Lung (tissue), 12 donors: Measurements from ENCODE around the gene MUS81. TPM values are rescaled to one million over a fixed set of nuclear protein-coding genes. Genes with fewer than 3 reads are reported as not detected.

ENCODE experiments used
- ATAC-seq: fragments of 200-7000 bp; cut with Tn5 transposase; one replicate; pipeline ENCODE4 v1.9.1; 2020; ENCODE audit warnings: moderate number of reproducible peaks; ENCODE audit not compliant: insufficient read depth, low FRiP score
- DNase-seq, 3 donors: peaks; one replicate each; pipeline ENCODE4 v3.0.0-alpha.2; 2013 to 2017
- H3K27ac ChIP-seq, 2 donors: one replicate each; pipeline ENCODE4 v1.5.1; 2013; ENCODE audit warnings: mild to moderate bottlenecking in 2 of 2, moderate library complexity in 2 of 2, control low read depth in 1 of 2, inconsistent platforms in 1 of 2, low read depth in 1 of 2, low read length in 1 of 2
- H3K27me3 ChIP-seq, 3 donors: one replicate each; pipeline ENCODE4 v1.5.1; 2013; ENCODE audit warnings: low read length in 2 of 3; ENCODE audit not compliant: control insufficient read depth in 3 of 3, insufficient read depth in 3 of 3
- H3K36me3 ChIP-seq, 4 donors: one replicate each; pipeline ENCODE4 v1.5.1; 2013; ENCODE audit warnings: low read length in 4 of 4, mild to moderate bottlenecking in 1 of 4, moderate library complexity in 1 of 4; ENCODE audit not compliant: control insufficient read depth in 4 of 4, insufficient read depth in 4 of 4
- H3K4me1 ChIP-seq, 5 donors: one replicate each; pipeline ENCODE4 v1.5.1; 2013; ENCODE audit warnings: low read length in 5 of 5, mild to moderate bottlenecking in 2 of 5, moderate library complexity in 1 of 5; ENCODE audit not compliant: control insufficient read depth in 5 of 5, insufficient read depth in 5 of 5
- H3K4me3 ChIP-seq: one replicate; pipeline ENCODE4 v1.5.1; 2013; ENCODE audit warnings: mild to moderate bottlenecking, control low read depth, moderate library complexity
- H3K9ac ChIP-seq, 2 donors: one replicate each; pipeline ENCODE4 v1.5.1; 2013; ENCODE audit warnings: low read length in 2 of 2, control low read depth in 1 of 2; ENCODE audit not compliant: insufficient read depth in 1 of 2
- H3K9me3 ChIP-seq, 4 donors: one replicate each; pipeline ENCODE4 v1.5.1; 2013; ENCODE audit warnings: low read length in 3 of 4, mild to moderate bottlenecking in 1 of 4, moderate library complexity in 1 of 4; ENCODE audit not compliant: control insufficient read depth in 4 of 4, insufficient read depth in 3 of 4
- WGBS, 2 donors: extraction: QIAGEN DNeasy Blood & Tissue Kit; methylation state at CpG; one replicate each; pipeline ENCODE4 v1.1.7; 2013; 5-methylcytosine and 5-hydroxymethylcytosine counted together
- polyA plus RNA-seq, 2 donors: library from polyadenylated mRNA; stranded (reverse); fragments of 200-250 nt; gene quantifications; one replicate each; pipeline ENCODE4 v1.2.1, GENCODE V29; 2013
- total RNA-seq, 2 donors: library from RNA; depleted of rRNA in 1 of 2; stranded (reverse); fragments of >200 nt in 1 of 2; gene quantifications; one replicate each; pipeline ENCODE4 v1.2.1, GENCODE V29; 2014 to 2021
- TF ChIP-seq, protein P1 (sequence below): IDR thresholded peaks from 2 replicates; pipeline ENCODE4 v1.5.1; 2012; ENCODE audit warnings: mild to moderate bottlenecking; ENCODE audit errors: control extremely low read depth, extremely low read depth
- donor health status: control.
- donor health status: control.
- donor health status: Bipolar disorder and iron deficiency.
- donor health status: healthy.
- donor health status: DM: yes; HTN: yes; CAD: no.

MUS81 gene
- total and polyA plus RNA-seq, 4 donors, result 35.0 to 62.2 (median 53.8) TPM

DNA sequence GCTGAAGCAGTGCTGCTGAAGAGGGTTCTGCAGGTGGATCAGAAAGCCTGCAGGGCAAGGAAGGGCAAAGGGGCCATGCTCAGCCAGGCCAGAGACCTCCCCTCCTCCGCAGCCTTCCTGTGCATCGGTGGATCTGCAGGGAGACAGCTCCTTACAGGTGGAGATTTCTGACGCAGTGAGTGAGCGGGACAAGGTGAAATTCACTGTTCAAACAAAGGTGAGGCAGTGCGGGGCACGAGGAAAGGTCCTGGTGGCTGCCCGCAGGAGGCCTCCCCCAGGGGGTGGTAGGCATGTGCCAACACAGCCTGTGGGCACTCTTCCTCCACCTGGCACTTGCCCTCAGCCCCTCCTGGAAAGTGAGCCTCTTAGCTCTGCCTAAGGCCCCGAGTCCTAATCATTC, 10.9 kb upstream of the MUS81 start:
- no peak overlapping the region for H3K27ac ChIP-seq
- H3K4me1 ChIP-seq, result no peaks in the 10 kb centered on the region
- TF ChIP-seq, protein P1, sequence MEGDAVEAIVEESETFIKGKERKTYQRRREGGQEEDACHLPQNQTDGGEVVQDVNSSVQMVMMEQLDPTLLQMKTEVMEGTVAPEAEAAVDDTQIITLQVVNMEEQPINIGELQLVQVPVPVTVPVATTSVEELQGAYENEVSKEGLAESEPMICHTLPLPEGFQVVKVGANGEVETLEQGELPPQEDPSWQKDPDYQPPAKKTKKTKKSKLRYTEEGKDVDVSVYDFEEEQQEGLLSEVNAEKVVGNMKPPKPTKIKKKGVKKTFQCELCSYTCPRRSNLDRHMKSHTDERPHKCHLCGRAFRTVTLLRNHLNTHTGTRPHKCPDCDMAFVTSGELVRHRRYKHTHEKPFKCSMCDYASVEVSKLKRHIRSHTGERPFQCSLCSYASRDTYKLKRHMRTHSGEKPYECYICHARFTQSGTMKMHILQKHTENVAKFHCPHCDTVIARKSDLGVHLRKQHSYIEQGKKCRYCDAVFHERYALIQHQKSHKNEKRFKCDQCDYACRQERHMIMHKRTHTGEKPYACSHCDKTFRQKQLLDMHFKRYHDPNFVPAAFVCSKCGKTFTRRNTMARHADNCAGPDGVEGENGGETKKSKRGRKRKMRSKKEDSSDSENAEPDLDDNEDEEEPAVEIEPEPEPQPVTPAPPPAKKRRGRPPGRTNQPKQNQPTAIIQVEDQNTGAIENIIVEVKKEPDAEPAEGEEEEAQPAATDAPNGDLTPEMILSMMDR, result no peak
- H3K27me3 ChIP-seq, result no peaks in the 10 kb centered on the region
- no peak overlapping the region for H3K4me3 ChIP-seq
- WGBS, 2 donors, result 67 to 68% methylated on average over 8 of the region's 8 CpGs
- peaks cover 0 to 6% (median 2%) of the 10 kb centered on the region in 4 donors for H3K9me3 ChIP-seq
- no peak for DNase-seq
- ATAC-seq, result no peak
- H3K9ac ChIP-seq, result no peak overlapping the region
- H3K36me3 ChIP-seq, result peaks cover 9 to 35% (median 11%) of the 10 kb centered on the region in 4 donors

DNA sequence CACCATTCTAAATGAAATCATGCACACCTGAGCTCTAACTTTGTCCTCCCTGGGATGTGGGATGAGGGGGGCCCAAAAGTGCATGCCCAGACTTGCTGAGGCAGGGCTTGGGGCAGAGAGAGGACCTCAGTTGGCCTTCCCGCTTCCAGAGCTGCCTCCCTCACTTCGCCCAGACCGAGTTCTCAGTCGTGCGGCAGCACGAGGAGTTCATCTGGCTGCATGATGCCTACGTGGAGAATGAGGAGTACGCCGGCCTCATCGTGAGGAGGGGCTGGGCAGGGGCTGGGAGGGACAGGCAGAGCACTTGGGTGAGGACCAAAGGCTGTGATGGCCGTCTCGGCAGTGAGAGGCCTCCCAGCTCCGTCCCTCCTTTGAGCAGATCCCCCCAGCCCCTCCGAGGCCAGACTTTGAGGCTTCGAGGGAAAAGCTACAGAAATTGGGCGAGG, 10.4 kb upstream of the MUS81 start:
- 55 to 72% methylated on average over 16 of the region's 16 CpGs for WGBS, 2 donors
- ATAC-seq (no peak), DNase-seq (no peak)
- H3K9me3 ChIP-seq, result peaks cover 0 to 6% (median 2%) of the 10 kb centered on the region in 4 donors
- peaks cover 13 to 39% (median 15%) of the 10 kb centered on the region in 4 donors for H3K36me3 ChIP-seq
- no peaks in the 10 kb centered on the region for H3K4me1 ChIP-seq
- H3K27ac ChIP-seq, result no peak overlapping the region
- H3K9ac ChIP-seq, result no peak overlapping the region
- TF ChIP-seq, protein P1, result no peak
- H3K27me3 ChIP-seq, result no peaks in the 10 kb centered on the region
- no peak overlapping the region for H3K4me3 ChIP-seq

DNA sequence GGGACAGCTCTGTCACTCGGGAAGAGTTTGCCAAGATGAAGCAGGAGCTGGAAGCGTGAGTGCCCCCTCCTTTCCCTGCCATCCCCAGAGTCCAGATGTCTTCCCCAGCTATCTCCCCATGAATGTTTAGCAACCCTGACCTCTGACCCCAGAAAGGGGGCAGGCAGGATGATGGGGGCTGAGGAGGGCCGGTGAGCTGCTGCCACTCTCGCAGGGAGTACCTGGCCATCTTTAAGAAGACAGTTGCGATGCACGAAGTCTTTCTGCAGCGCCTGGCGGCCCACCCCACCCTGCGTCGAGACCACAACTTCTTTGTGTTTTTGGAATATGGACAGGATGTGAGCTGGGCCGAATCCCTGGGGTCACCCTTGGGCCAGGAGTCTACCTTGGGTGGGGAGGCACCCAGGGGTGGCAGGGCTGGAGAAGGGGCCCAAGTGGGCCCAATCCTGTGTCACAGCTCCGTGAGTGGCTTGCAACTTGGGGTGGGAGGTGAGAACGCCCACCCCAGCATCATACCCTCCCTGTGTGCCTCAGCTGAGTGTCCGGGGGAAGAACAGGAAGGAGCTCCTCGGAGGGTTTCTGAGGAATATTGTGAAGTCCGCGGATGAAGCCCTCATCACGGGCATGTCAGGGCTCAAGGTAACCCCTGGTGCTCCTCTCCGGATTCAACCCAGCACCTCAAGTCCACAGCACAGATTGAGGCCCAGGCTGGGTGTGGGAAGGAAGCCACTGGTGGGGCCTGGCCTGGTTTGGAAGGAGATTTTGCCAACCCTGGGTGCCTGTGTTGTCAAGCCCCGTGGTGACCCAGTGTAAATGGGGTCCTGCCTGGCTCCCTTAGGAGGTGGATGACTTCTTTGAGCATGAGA, 9.8 kb upstream of the MUS81 start:
- H3K9me3 ChIP-seq, result peaks cover 0 to 6% (median 2%) of the 10 kb centered on the region in 4 donors
- DNase-seq (no peak), ATAC-seq (no peak)
- no peaks in the 10 kb centered on the region for H3K27me3 ChIP-seq
- H3K27ac ChIP-seq, result no peak overlapping the region
- 79 to 85% methylated on average over 20 of the region's 20 CpGs for WGBS, 2 donors
- TF ChIP-seq, protein P1, result no peak
- no peak overlapping the region for H3K9ac ChIP-seq
- H3K4me1 ChIP-seq, result peaks cover 0 to 1% (median 0%) of the 10 kb centered on the region in 5 donors
- no peak overlapping the region for H3K4me3 ChIP-seq
- H3K36me3 ChIP-seq, result peaks cover 20 to 45% (median 22%) of the 10 kb centered on the region in 4 donors
